ENCODE results near the gene CLTA. TPM values are rescaled to one million over a fixed set of nuclear protein-coding genes. Genes with fewer than 3 reads are reported as not detected.

Gene CLTA
- total and polyA plus RNA-seq, 2 experiments from 2014 or later = 218 to 240 TPM

DNA sequence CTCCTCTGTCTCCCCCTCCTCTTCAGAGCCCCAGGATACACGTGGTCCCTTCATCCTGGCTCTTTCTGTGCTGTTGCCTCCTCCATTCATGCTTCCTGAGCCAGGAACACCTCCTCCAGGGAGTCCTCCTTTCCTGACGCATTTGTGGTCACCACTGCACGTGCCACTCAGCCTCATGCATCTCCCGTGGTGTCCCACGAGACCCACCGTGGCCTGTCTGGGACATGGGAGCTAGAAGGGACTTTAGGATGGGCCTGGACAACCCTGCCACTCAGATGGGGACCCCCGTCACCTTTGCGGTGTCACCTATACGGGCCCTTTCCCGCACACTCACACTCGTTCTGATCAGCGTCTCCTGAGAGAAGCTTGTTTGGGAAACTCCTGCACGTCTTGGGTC lies 47.5 kb upstream of the CLTA start:
- no peak for TF ChIP-seq EZH2phosphoT487 (IDR thresholded peaks at IDR 0.05; ENCODE audit: insufficient read depth, low read depth)
- no peak for TF ChIP-seq EZH2 (IDR thresholded peaks at IDR 0.05; ENCODE audit: insufficient read depth, poor library complexity, severe bottlenecking)
- H3K9me2 ChIP-seq (ENCODE audit: insufficient read depth) = no peaks in the 10 kb centered on the region
- H3K79me2 ChIP-seq (ENCODE audit: insufficient read depth) = peaks cover 40% of the 10 kb centered on the region
- WGBS, 2 experiments (ENCODE audit: low coverage in 1 of 2, low lambda C conversion rate in 2 of 2, missing lambda C conversion rate in 2 of 2) = 79 to 84% methylated on average over 12 to 13 of the region's 13 CpGs
- no peaks in the 10 kb centered on the region for H3K27me3 ChIP-seq (replicated peaks; ENCODE audit: insufficient read depth)
- H4K20me1 ChIP-seq (ENCODE audit: insufficient read depth) = no peaks in the 10 kb centered on the region
- H3K27ac ChIP-seq = no peak overlapping the region
- peaks cover 8% of the 10 kb centered on the region; the same call in 1 of the 2 replicates for H3F3A ChIP-seq (ENCODE audit: insufficient read depth)
- no peak for DNase-seq
- no peak overlapping the region for H3K4me3 ChIP-seq
- no peak overlapping the region for H2AFZ ChIP-seq
- in situ Hi-C loops (cut with MboI) = no loop called here
- no peak overlapping the region for H3K9ac ChIP-seq
- H3K36me3 ChIP-seq (ENCODE audit: low read depth) = no peaks in the 10 kb centered on the region
- H3K4me1 ChIP-seq (ENCODE audit: insufficient read depth) = peaks cover 2% of the 10 kb centered on the region
- no peak overlapping the region for H3K4me2 ChIP-seq (ENCODE audit: unreplicated experiment)
- no peaks in the 10 kb centered on the region for H3K9me3 ChIP-seq (ENCODE audit: low read depth)

DNA sequence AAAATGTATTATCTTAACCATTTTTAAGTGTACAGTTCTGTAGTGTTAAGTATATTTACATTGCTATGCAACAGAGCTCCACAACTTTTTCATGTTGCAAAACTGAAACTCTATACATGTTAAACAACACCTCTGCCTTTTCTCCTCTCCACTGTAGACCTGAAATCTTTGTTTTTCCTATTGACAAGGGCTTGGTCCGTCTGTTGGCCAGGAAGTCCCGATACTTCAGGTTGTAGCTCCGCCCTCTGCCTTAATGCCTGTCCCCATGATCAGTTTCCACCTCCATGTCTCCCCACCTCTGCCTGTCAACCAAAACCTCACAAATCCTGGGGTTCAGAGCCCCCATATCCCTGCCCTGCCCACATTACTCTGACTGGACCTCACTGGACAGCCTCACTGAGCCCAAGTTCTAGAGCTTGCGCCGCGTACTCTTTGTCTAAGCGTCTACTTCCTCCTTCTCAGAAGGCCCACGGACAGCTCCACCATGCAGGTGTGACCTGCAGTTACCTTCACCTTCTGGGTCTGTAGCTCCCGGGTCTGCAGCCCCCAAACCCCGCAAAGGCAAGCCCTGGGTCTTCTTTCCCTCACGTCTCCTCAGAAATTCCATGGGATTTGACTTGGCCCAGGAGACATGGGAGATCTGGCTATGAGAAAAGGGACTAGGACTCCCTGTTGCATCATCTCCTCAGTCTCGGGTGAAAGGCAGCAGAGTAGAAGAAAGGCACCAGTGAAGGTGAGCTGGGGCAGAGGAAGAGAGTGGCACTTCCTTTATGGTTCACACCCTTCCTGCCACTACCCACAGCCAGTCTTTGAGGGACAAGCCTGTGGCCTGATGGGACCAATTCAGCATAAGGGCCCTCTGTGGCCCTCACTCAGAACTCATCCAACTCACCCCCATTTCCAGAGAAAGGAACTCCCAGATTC lies 46.1 kb upstream of the CLTA start:
- DNase-seq = no peak
- Histone ChIP-seq H2AFZ (no peak overlapping the region), H3F3A (ENCODE audit: insufficient read depth) (peaks cover 12% of the 10 kb centered on the region; the same call in 1 of the 2 replicates), H3K27me3 (replicated peaks; ENCODE audit: insufficient read depth) (no peaks in the 10 kb centered on the region), H3K27ac (no peak overlapping the region), H3K9ac (no peak overlapping the region), H3K4me2 (ENCODE audit: unreplicated experiment) (no peak overlapping the region), H3K9me3 (ENCODE audit: low read depth) (no peaks in the 10 kb centered on the region), H3K36me3 (ENCODE audit: low read depth) (no peaks in the 10 kb centered on the region), H3K9me2 (ENCODE audit: insufficient read depth) (no peaks in the 10 kb centered on the region), H4K20me1 (ENCODE audit: insufficient read depth) (no peaks in the 10 kb centered on the region), H3K79me2 (ENCODE audit: insufficient read depth) (peaks cover 26% of the 10 kb centered on the region; the same call in 1 of the 2 replicates), H3K4me3 (no peak overlapping the region), H3K4me1 (ENCODE audit: insufficient read depth) (peaks cover 15% of the 10 kb centered on the region)
- 97 to 98% methylated on average over 12 of the region's 12 CpGs for WGBS, 2 experiments (ENCODE audit: low coverage in 1 of 2, low lambda C conversion rate in 2 of 2, missing lambda C conversion rate in 2 of 2)
- TF ChIP-seq EZH2phosphoT487 (IDR thresholded peaks at IDR 0.05; ENCODE audit: insufficient read depth, low read depth) = no peak
- TF ChIP-seq EZH2 (IDR thresholded peaks at IDR 0.05; ENCODE audit: insufficient read depth, poor library complexity, severe bottlenecking) = no peak
- in situ Hi-C loops (cut with MboI) = no loop called here

DNA sequence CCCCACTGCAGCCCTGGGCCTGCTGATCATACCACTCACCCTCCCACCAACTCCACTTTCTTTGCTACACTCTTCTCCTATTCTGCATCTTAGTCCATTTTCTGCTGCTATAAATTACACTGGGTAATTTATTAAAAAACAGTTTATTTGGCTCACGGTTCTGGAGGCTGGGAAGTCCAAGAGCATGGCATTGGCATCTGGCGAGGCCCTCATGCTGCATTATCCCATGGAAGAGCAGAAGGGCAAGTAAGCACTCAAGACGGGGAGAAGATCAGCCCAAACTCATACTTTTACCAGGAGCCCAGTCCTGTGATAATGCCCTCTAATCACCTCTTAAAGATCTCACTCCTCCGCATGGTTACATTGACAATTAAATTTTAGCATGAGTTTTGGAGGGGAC lies 44.8 kb upstream of the CLTA start:
- no peak overlapping the region for H2AFZ ChIP-seq
- peaks cover 16% of the 10 kb centered on the region; the same call in 1 of the 2 replicates for H3F3A ChIP-seq (ENCODE audit: insufficient read depth)
- 93 to 97% methylated on average over 4 of the region's 4 CpGs for WGBS, 2 experiments (ENCODE audit: low coverage in 1 of 2, low lambda C conversion rate in 2 of 2, missing lambda C conversion rate in 2 of 2)
- no peak for DNase-seq
- no peaks in the 10 kb centered on the region for H3K9me3 ChIP-seq (ENCODE audit: low read depth)
- H3K27me3 ChIP-seq (replicated peaks; ENCODE audit: insufficient read depth) = no peaks in the 10 kb centered on the region
- peaks cover 17% of the 10 kb centered on the region; the same call in 1 of the 2 replicates for H3K79me2 ChIP-seq (ENCODE audit: insufficient read depth)
- no peaks in the 10 kb centered on the region for H4K20me1 ChIP-seq (ENCODE audit: insufficient read depth)
- H3K4me1 ChIP-seq (ENCODE audit: insufficient read depth) = peaks cover 24% of the 10 kb centered on the region
- no peaks in the 10 kb centered on the region for H3K9me2 ChIP-seq (ENCODE audit: insufficient read depth)
- no peaks in the 10 kb centered on the region for H3K36me3 ChIP-seq (ENCODE audit: low read depth)
- no peak overlapping the region for H3K4me2 ChIP-seq (ENCODE audit: unreplicated experiment)
- H3K9ac ChIP-seq = no peak overlapping the region
- in situ Hi-C loops (cut with MboI) = no loop called here
- no peak overlapping the region for H3K27ac ChIP-seq
- TF ChIP-seq EZH2 (IDR thresholded peaks at IDR 0.05; ENCODE audit: insufficient read depth, poor library complexity, severe bottlenecking) = no peak
- no peak for TF ChIP-seq EZH2phosphoT487 (IDR thresholded peaks at IDR 0.05; ENCODE audit: insufficient read depth, low read depth)
- no peak overlapping the region for H3K4me3 ChIP-seq

DNA sequence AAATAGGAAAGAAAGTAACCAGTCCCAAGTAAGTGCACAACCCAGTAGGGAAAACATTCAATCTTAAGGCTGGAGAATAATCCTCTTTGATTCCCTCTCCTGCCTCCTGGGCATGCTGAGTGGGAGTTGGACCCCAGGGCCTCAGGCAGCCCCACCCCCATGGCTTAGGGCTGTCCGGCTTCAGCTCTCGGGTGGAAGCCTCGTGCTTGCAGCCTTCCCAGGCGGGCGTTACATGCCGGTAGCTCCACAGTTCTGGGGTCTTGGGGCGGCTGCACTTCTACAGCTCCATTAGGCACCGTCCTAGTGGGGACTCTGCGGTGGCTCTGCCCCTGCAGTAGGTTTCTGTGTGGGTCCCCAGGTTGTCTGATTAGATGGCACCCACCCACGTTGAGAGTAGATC lies 44.1 kb upstream of the CLTA start:
- peaks cover 31% of the 10 kb centered on the region for H3K4me1 ChIP-seq (ENCODE audit: insufficient read depth)
- H3K9me2 ChIP-seq (ENCODE audit: insufficient read depth) = no peaks in the 10 kb centered on the region
- WGBS, 2 experiments (ENCODE audit: low coverage in 1 of 2, low lambda C conversion rate in 2 of 2, missing lambda C conversion rate in 2 of 2) = 81 to 85% methylated on average over 9 to 10 of the region's 10 CpGs
- H3K27me3 ChIP-seq (replicated peaks; ENCODE audit: insufficient read depth) = no peaks in the 10 kb centered on the region
- DNase-seq = no peak
- no peak overlapping the region for H3K4me2 ChIP-seq (ENCODE audit: unreplicated experiment)
- H3K9ac ChIP-seq = no peak overlapping the region
- H3K9me3 ChIP-seq (ENCODE audit: low read depth) = no peaks in the 10 kb centered on the region
- H3K4me3 ChIP-seq = no peak overlapping the region
- peaks cover 22% of the 10 kb centered on the region; the same call in 1 of the 2 replicates for H3F3A ChIP-seq (ENCODE audit: insufficient read depth)
- in situ Hi-C loops (cut with MboI) = no loop called here
- H3K27ac ChIP-seq = no peak overlapping the region
- H3K36me3 ChIP-seq (ENCODE audit: low read depth) = no peaks in the 10 kb centered on the region
- H4K20me1 ChIP-seq (ENCODE audit: insufficient read depth) = no peaks in the 10 kb centered on the region
- no peak for TF ChIP-seq EZH2phosphoT487 (IDR thresholded peaks at IDR 0.05; ENCODE audit: insufficient read depth, low read depth)
- TF ChIP-seq EZH2 (IDR thresholded peaks at IDR 0.05; ENCODE audit: insufficient read depth, poor library complexity, severe bottlenecking) = no peak
- H3K79me2 ChIP-seq (ENCODE audit: insufficient read depth) = peaks cover 13% of the 10 kb centered on the region; the same call in 1 of the 2 replicates
- no peak overlapping the region for H2AFZ ChIP-seq
